Left lung (tissue), 10 donors: ENCODE data around the gene MBP. TPM values are rescaled to one million over a fixed set of nuclear protein-coding genes. Genes with fewer than 3 reads are reported as not detected.

Source experiments
- ATAC-seq: fragments of 200-7000 bp; cut with Tn5 transposase; one replicate; pipeline ENCODE4 v1.9.1; 2020; ENCODE audit warnings: moderate library complexity
- DNase-seq, 4 donors: peaks; one replicate each; pipeline ENCODE4 v3.0.0-alpha.2; 2013 to 2020
- H3K27ac ChIP-seq, 2 donors: fragments of 200-600 bp; sonication (generic) in 1 of 2; one replicate each; pipeline versions ENCODE4 v1.5.0 to v1.8.0; 2020 to 2021
- H3K27me3 ChIP-seq, 2 donors: fragments of 200-600 bp; sonication (generic) in 1 of 2; one replicate each; pipeline versions ENCODE4 v1.5.0 to v1.8.0; 2020 to 2021
- H3K36me3 ChIP-seq, 2 donors: fragments of 200-600 bp; sonication (generic) in 1 of 2; one replicate each; pipeline versions ENCODE4 v1.5.0 to v1.8.0; 2020 to 2021
- H3K4me1 ChIP-seq, 2 donors: fragments of 200-600 bp; one replicate each; pipeline ENCODE4 v1.8.0; 2021
- H3K4me3 ChIP-seq, 2 donors: fragments of 200-600 bp; sonication (generic) in 1 of 2; one replicate each; pipeline versions ENCODE4 v1.5.0 to v1.8.0; 2020 to 2021; ENCODE audit warnings: mild to moderate bottlenecking in 1 of 2
- H3K9me3 ChIP-seq, 2 donors: fragments of 200-600 bp; sonication (generic) in 1 of 2; one replicate each; pipeline versions ENCODE4 v1.5.0 to v1.8.0; 2020 to 2021
- intact Hi-C, 2 donors: fragments of 100-400 bp; cut with DNase I; formaldehyde crosslinking; loops; one replicate each; pipeline versions ENCODE4 v1.11.2 to v1.14.2; 2022
- polyA plus RNA-seq, 6 donors: library from polyadenylated mRNA; unstranded; fragments of 120-200 nt; gene quantifications; one replicate each; pipeline ENCODE4 v1.2.1, GENCODE V29; 2013; ENCODE audit not compliant: insufficient read length in 6 of 6
- total RNA-seq, 2 donors: library from RNA; stranded (reverse); fragmentation: NEBNext Ultra II Directional; extraction: Animal tissue kit (Norgen Biotek cat#: 25700); gene quantifications; one replicate each; pipeline ENCODE4 v1.2.1, GENCODE V29; 2021
- TF ChIP-seq, protein P1 (sequence below), 2 donors: fragments of 200-600 bp; sonication (generic) in 1 of 2; IDR thresholded peaks; one replicate each; pipeline versions ENCODE4 v1.5.0 to v1.8.0; 2021; ENCODE audit warnings: antibody characterized with exemption in 2 of 2
- donor health status: DM: no; HTN: yes; CAD: no.
- donor health status: DM: no; HTN: no; CAD: no.

The MBP gene
- total and polyA plus RNA-seq, 8 donors, result 8.8 to 56.7 (median 10.8) TPM

- no peaks in the 10 kb centered on the region for H3K9me3 ChIP-seq
- peaks cover 0 to 5% of the 10 kb centered on the region in 2 donors for H3K36me3 ChIP-seq
- intact Hi-C loops, result loop anchor here in 1 of 2 donors (10.0 kb wide), 1 partner anchor 49 kb away; no protein-coding TSS in a partner anchor
- peak overlapping the region; percentile 90 to 96 for H3K27ac ChIP-seq
- H3K4me1 ChIP-seq, result peaks cover 26 to 65% of the 10 kb centered on the region in 2 donors
- H3K4me3 ChIP-seq, result peak overlapping the region in 1 of 2 donors; percentile 27
- DNase-seq (no peak), ATAC-seq (no peak)
- TF ChIP-seq, protein P1, sequence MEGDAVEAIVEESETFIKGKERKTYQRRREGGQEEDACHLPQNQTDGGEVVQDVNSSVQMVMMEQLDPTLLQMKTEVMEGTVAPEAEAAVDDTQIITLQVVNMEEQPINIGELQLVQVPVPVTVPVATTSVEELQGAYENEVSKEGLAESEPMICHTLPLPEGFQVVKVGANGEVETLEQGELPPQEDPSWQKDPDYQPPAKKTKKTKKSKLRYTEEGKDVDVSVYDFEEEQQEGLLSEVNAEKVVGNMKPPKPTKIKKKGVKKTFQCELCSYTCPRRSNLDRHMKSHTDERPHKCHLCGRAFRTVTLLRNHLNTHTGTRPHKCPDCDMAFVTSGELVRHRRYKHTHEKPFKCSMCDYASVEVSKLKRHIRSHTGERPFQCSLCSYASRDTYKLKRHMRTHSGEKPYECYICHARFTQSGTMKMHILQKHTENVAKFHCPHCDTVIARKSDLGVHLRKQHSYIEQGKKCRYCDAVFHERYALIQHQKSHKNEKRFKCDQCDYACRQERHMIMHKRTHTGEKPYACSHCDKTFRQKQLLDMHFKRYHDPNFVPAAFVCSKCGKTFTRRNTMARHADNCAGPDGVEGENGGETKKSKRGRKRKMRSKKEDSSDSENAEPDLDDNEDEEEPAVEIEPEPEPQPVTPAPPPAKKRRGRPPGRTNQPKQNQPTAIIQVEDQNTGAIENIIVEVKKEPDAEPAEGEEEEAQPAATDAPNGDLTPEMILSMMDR (IDR thresholded peaks at IDR 0.05), result no peak
- H3K27me3 ChIP-seq, result no peaks in the 10 kb centered on the region
Observed at GRCh38 chr18:77114152-77114414, 18.5 kb downstream of the MBP start.

- ATAC-seq (no peak), DNase-seq (peak in 1 of 4 donors; percentile 31)
- H3K4me1 ChIP-seq, result peaks cover 30 to 70% of the 10 kb centered on the region in 2 donors
- H3K27ac ChIP-seq, result peak overlapping the region; percentile 90 to 96
- H3K36me3 ChIP-seq, result peaks cover 0 to 5% of the 10 kb centered on the region in 2 donors
- no peaks in the 10 kb centered on the region for H3K9me3 ChIP-seq
- H3K4me3 ChIP-seq, result peak overlapping the region in 1 of 2 donors; percentile 27
- intact Hi-C loops, result loop anchor here in 1 of 2 donors (10.0 kb wide), 1 partner anchor 49 kb away; no protein-coding TSS in a partner anchor
- no peaks in the 10 kb centered on the region for H3K27me3 ChIP-seq
- TF ChIP-seq, protein P1 (IDR thresholded peaks at IDR 0.05), result no peak
Observed at GRCh38 chr18:77113361-77114151, 19.0 kb downstream of the MBP start.

DNA sequence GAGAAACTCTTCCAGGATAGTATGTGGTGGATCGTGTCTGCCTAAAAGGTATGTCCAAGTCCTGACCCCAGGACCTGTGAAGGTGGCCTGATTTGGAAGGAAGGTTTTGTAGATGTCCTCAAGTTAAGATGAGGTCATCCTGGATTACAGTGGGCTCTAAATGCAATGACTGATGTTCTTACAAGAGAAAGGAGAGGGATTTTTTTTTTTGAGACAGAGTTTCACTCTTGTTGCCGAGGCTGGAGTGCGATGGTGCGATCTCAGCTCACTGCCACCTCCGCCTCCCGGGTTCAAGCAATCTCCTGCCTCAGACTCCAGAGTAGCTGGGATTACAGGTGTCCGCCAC lies 19.9 kb downstream of the MBP start:
- no peak for ATAC-seq
- no peak for DNase-seq
- H3K4me1 ChIP-seq, result peaks cover 38 to 78% of the 10 kb centered on the region in 2 donors
- TF ChIP-seq, protein P1 (IDR thresholded peaks at IDR 0.05), result no peak
- H3K9me3 ChIP-seq, result no peaks in the 10 kb centered on the region
- peak overlapping the region; percentile 36 to 80 for H3K27ac ChIP-seq
- H3K4me3 ChIP-seq, result peak overlapping the region in 1 of 2 donors; percentile 27
- intact Hi-C loops, result loop anchor here in 1 of 2 donors (10.0 kb wide), 1 partner anchor 48 kb away; no protein-coding TSS in a partner anchor
- peaks cover 0 to 5% of the 10 kb centered on the region in 2 donors for H3K36me3 ChIP-seq
- H3K27me3 ChIP-seq, result no peaks in the 10 kb centered on the region

GRCh38 chr18:77111951-77112746 lies 20.4 kb downstream of the MBP start:
- no peaks in the 10 kb centered on the region for H3K27me3 ChIP-seq
- DNase-seq (peak in 2 of 4 donors; percentile 67 to 84), ATAC-seq (no peak)
- H3K9me3 ChIP-seq, result no peaks in the 10 kb centered on the region
- TF ChIP-seq, protein P1 (IDR thresholded peaks at IDR 0.05), result no peak
- peaks cover 0 to 5% of the 10 kb centered on the region in 2 donors for H3K36me3 ChIP-seq
- peak overlapping the region in 1 of 2 donors; percentile 27 for H3K4me3 ChIP-seq
- intact Hi-C loops, result loop anchor here in 1 of 2 donors (10.0 kb wide), 1 partner anchor 47 kb away; no protein-coding TSS in a partner anchor
- H3K27ac ChIP-seq, result peak overlapping the region; percentile 48 to 80
- H3K4me1 ChIP-seq, result peaks cover 42 to 84% of the 10 kb centered on the region in 2 donors
